T-cell (primary cell): ENCODE results near the gene TMEM151B. TPM values are rescaled to one million over a fixed set of nuclear protein-coding genes. Genes with fewer than 3 reads are reported as not detected.
A peak's percentile ranks its signal among the peaks of the same experiment; 100 is the strongest.

Source experiments
- ATAC-seq, 4 experiments: fragments of 200-7000 bp in 3 of 4; fragments of 150-1000 bp in 1 of 4; cut with Tn5 transposase; replicated peaks in 1 of 4; 1 replicate in 3 of 4; 2 replicates in 1 of 4; pipeline ENCODE4 v1.10.0; 2021; ENCODE audit warnings: moderate library complexity in 3 of 4, mild to moderate bottlenecking in 2 of 4, moderate number of reproducible peaks in 1 of 4
- CTCF ChIA-PET, 2 donors: fragments of 300-600 bp; sonication (Branson Sonifier 250); formaldehyde crosslinking; loops; one replicate each; lab custom pipeline; 2022; ENCODE audit warnings: antibody characterized with exemption in 2 of 2; lab: Charles Lee
- POLR2A ChIA-PET, 2 donors: fragments of 300-600 bp; sonication (Branson Sonifier 250); formaldehyde crosslinking; loops; one replicate each; lab custom pipeline; 2022; ENCODE audit warnings: antibody characterized with exemption in 2 of 2; lab: Charles Lee
- DNase-seq, 35 experiments: peaks; one replicate each; pipeline versions ENCODE4 v3.0.0 to v3.0.0-alpha.2; 2013 to 2023
- H3K27ac ChIP-seq: one replicate; pipeline ENCODE4 v1.5.1; 2013; ENCODE audit warnings: low read length
- H3K27me3 ChIP-seq, 2 experiments: replicated peaks in 1 of 2; 1 replicate in 1 of 2; 2 replicates in 1 of 2; pipeline versions ENCODE4 v1.6.1 to v1.7.0; 2013; ENCODE audit warnings: low read length in 1 of 2, mixed read lengths in 1 of 2; ENCODE audit not compliant: control insufficient read depth in 2 of 2, insufficient read depth in 2 of 2; ENCODE audit errors: extremely low read depth in 1 of 2
- H3K36me3 ChIP-seq, 2 donors: 1 replicate in 1 of 2; 2 replicates in 1 of 2; pipeline versions ENCODE4 v1.6.1 to v1.7.0; 2013; ENCODE audit warnings: low read length in 1 of 2; ENCODE audit not compliant: control insufficient read depth in 2 of 2, insufficient read depth in 1 of 2; ENCODE audit errors: extremely low read depth in 1 of 2
- H3K4me1 ChIP-seq, 2 experiments: 1 replicate in 1 of 2; 2 replicates in 1 of 2; pipeline versions ENCODE4 v1.6.1 to v1.7.0; 2013; ENCODE audit warnings: low read length in 2 of 2, mixed read lengths in 1 of 2; ENCODE audit not compliant: insufficient read depth in 2 of 2, control insufficient read depth in 1 of 2; ENCODE audit errors: extremely low read depth in 1 of 2
- H3K4me3 ChIP-seq, 2 donors: 1 replicate in 1 of 2; 2 replicates in 1 of 2; pipeline versions ENCODE4 v1.5.1 to v1.7.0; 2013; ENCODE audit warnings: mild to moderate bottlenecking in 2 of 2, low read length in 1 of 2, moderate library complexity in 1 of 2; ENCODE audit not compliant: control insufficient read depth in 1 of 2; ENCODE audit errors: extremely low read depth in 1 of 2
- H3K9me3 ChIP-seq: 2 replicates; pipeline ENCODE4 v1.7.0; 2013
- H3K27ac Mint-ChIP-seq, 2 donors: one replicate each; pipeline ENCODE4 v1.8.0; 2020 to 2021; ENCODE audit warnings: mild to moderate bottlenecking in 2 of 2, mixed read lengths in 2 of 2
- H3K27me3 Mint-ChIP-seq, 2 donors: one replicate each; pipeline ENCODE4 v1.8.0; 2021 to 2022; ENCODE audit warnings: mixed read lengths in 2 of 2
- H3K36me3 Mint-ChIP-seq: one replicate; pipeline ENCODE4 v1.8.0; 2021; ENCODE audit warnings: mixed read lengths
- H3K4me1 Mint-ChIP-seq, 3 donors: one replicate each; pipeline ENCODE4 v1.8.0; 2020 to 2022; ENCODE audit warnings: mixed read lengths in 3 of 3, mild to moderate bottlenecking in 1 of 3
- H3K4me3 Mint-ChIP-seq, 3 donors: one replicate each; pipeline ENCODE4 v1.8.0; 2020 to 2022; ENCODE audit warnings: mild to moderate bottlenecking in 3 of 3, mixed read lengths in 3 of 3, moderate library complexity in 3 of 3
- H3K9me3 Mint-ChIP-seq, 3 donors: one replicate each; pipeline ENCODE4 v1.8.0; 2020 to 2022; ENCODE audit warnings: mixed read lengths in 3 of 3
- WGBS: methylation state at CpG from one replicate; pipeline ENCODE4 v1.1.5; 2013; ENCODE audit warnings: missing lambda C conversion rate; ENCODE audit not compliant: insufficient coverage; 5-methylcytosine and 5-hydroxymethylcytosine counted together
- total RNA-seq, 35 experiments: library from RNA in 6 of 35; stranded (reverse) in 6 of 35; fragments of 120-200 nt in 1 of 35; gene quantifications; one replicate each; pipeline versions ENCODE4 v1.2.1 to v1.2.4 and lab custom pipeline; 2013 to 2026

TMEM151B gene
- total RNA-seq, 5 donors from 2014 or later (not counting 1 experiment from before 2014, with no cell fraction given), result 0.13 to 0.18 (median 0.14) TPM; not detected in 2

GRCh38 chr6:44262467-44263353 lies 7.5 kb upstream of the TMEM151B start:
- Mint-ChIP-seq H3K4me3 (peak overlapping the region; percentile 88 to 95 (median 93)), H3K9me3 (no peaks in the 10 kb centered on the region), H3K4me1 (peaks cover 42 to 66% (median 57%) of the 10 kb centered on the region in 3 donors), H3K36me3 (peaks cover 12% of the 10 kb centered on the region), H3K27ac (peak overlapping the region; percentile 90 to 98), H3K27me3 (no peaks in the 10 kb centered on the region)
- no peaks in the 10 kb centered on the region for H3K9me3 ChIP-seq
- peaks cover 17 to 49% of the 10 kb centered on the region in 2 experiments for H3K4me1 ChIP-seq
- no peak for ATAC-seq
- ChIA-PET POLR2A (interaction anchor here (0.5 to 1.0 kb wide), 3 partner anchors 15 to 41 kb away, joined by 3 read pairs; no protein-coding TSS in a partner anchor), CTCF (interaction anchor here in 1 of 2 donors (1.5 to 2.4 kb wide), 2 partner anchors 11 to 15 kb away, joined by 6 to 7 read pairs; no protein-coding TSS in a partner anchor)
- WGBS, result 0% methylated on average over 1 of the region's 7 CpGs
- no peaks in the 10 kb centered on the region for H3K27me3 ChIP-seq
- DNase-seq, result peak in 1 of 35 experiments; percentile 51
- peaks cover 0 to 26% of the 10 kb centered on the region in 2 donors for H3K36me3 ChIP-seq
- H3K27ac ChIP-seq, result peak overlapping the region; percentile 87
- H3K4me3 ChIP-seq, result peak overlapping the region; percentile 7 to 82

GRCh38 chr6:44263354-44264100 lies 6.7 kb upstream of the TMEM151B start:
- Mint-ChIP-seq H3K4me3 (peak overlapping the region; percentile 88 to 95 (median 93)), H3K27ac (peak overlapping the region; percentile 90 to 98), H3K9me3 (no peaks in the 10 kb centered on the region), H3K36me3 (peaks cover 11% of the 10 kb centered on the region), H3K27me3 (peaks cover 0 to 3% of the 10 kb centered on the region in 2 donors), H3K4me1 (peaks cover 38 to 61% (median 48%) of the 10 kb centered on the region in 3 donors)
- peak overlapping the region; percentile 79 to 82 for H3K4me3 ChIP-seq
- DNase-seq (peak in 12 of 35 experiments; percentile 5 to 76 (median 34)), ATAC-seq (peak in 1 of 4 experiments; percentile 15)
- H3K36me3 ChIP-seq, result peaks cover 0 to 23% of the 10 kb centered on the region in 2 donors
- H3K9me3 ChIP-seq, result no peaks in the 10 kb centered on the region
- ChIA-PET CTCF (interaction anchor here in 1 of 2 donors (0.9 to 2.4 kb wide), 2 partner anchors 16 to 22 kb away, joined by 3 to 6 read pairs; no protein-coding TSS in a partner anchor), POLR2A (interaction anchor here in 1 of 2 donors (0.5 kb wide), 1 partner anchor 42 kb away, joined by 3 read pairs; no protein-coding TSS in a partner anchor)
- H3K4me1 ChIP-seq, result peaks cover 17 to 41% of the 10 kb centered on the region in 2 experiments
- 12% methylated on average over 6 of the region's 9 CpGs for WGBS
- peaks cover 0 to 6% of the 10 kb centered on the region in 2 experiments for H3K27me3 ChIP-seq
- H3K27ac ChIP-seq, result peak overlapping the region; percentile 87

GRCh38 chr6:44264154-44265006 lies 5.9 kb upstream of the TMEM151B start:
- H3K27ac Mint-ChIP-seq, result peak overlapping the region; percentile 90 to 98
- DNase-seq (peak in 13 of 35 experiments; percentile 20 to 61 (median 30)), ATAC-seq (peak in 3 of 4 experiments; percentile 14 to 38 (median 28))
- H3K9me3 ChIP-seq, result no peaks in the 10 kb centered on the region
- H3K36me3 Mint-ChIP-seq, result peaks cover 5% of the 10 kb centered on the region
- H3K4me3 ChIP-seq, result peak overlapping the region; percentile 79 to 82
- POLR2A ChIA-PET, result interaction anchor here in 1 of 2 donors (0.9 kb wide), 1 partner anchor 11 kb away, joined by 7 read pairs; no protein-coding TSS in a partner anchor
- WGBS, result 0% methylated on average over 2 of the region's 13 CpGs
- H3K36me3 ChIP-seq, result peaks cover 0 to 15% of the 10 kb centered on the region in 2 donors
- no peaks in the 10 kb centered on the region for H3K9me3 Mint-ChIP-seq
- H3K4me1 ChIP-seq, result peaks cover 17 to 41% of the 10 kb centered on the region in 2 experiments
- peaks cover 3 to 12% of the 10 kb centered on the region in 2 donors for H3K27me3 Mint-ChIP-seq
- CTCF ChIA-PET, result interaction anchor here (0.7 to 0.9 kb wide), 3 partner anchors 10 to 23 kb away, joined by 3 to 5 read pairs (median 4); no protein-coding TSS in a partner anchor
- H3K4me3 Mint-ChIP-seq, result peak overlapping the region; percentile 88 to 95 (median 93)
- H3K27me3 ChIP-seq, result peaks cover 0 to 13% of the 10 kb centered on the region in 2 experiments
- H3K27ac ChIP-seq, result peak overlapping the region; percentile 87
- peaks cover 38 to 58% (median 48%) of the 10 kb centered on the region in 3 donors for H3K4me1 Mint-ChIP-seq

- peak within 1 kb of the TSS; percentile 79 to 82 for H3K4me3 ChIP-seq
- H3K9me3 ChIP-seq, result no peaks in the 10 kb centered on the region
- Mint-ChIP-seq H3K9me3 (no peaks in the 10 kb centered on the region), H3K27ac (peak within 1 kb of the TSS; percentile 90 to 98), H3K4me1 (peaks cover 38 to 66% (median 48%) of the 10 kb centered on the region in 3 donors), H3K27me3 (peaks cover 5 to 19% of the 10 kb centered on the region in 2 donors), H3K36me3 (peaks cover 5% of the 10 kb centered on the region), H3K4me3 (peak within 1 kb of the TSS; percentile 88 to 95 (median 93))
- H3K36me3 ChIP-seq, result peaks cover 0 to 7% of the 10 kb centered on the region in 2 donors
- H3K27ac ChIP-seq, result peak within 1 kb of the TSS; percentile 87
- ATAC-seq, result peak; percentile 76 to 84 (median 80)
- H3K4me1 ChIP-seq, result peaks cover 17 to 46% of the 10 kb centered on the region in 2 experiments
- DNase-seq, result peak; percentile 80 to 97 (median 92)
- peaks cover 0 to 21% of the 10 kb centered on the region in 2 experiments for H3K27me3 ChIP-seq
- POLR2A ChIA-PET, result interaction anchor here in 1 of 2 donors (0.9 kb wide), 1 partner anchor 12 kb away, joined by 7 read pairs; no protein-coding TSS in a partner anchor
- WGBS, result under 1% methylated on average over 65 of the region's 72 CpGs
- CTCF ChIA-PET, result interaction anchor here (0.6 to 0.8 kb wide), 2 partner anchors 17 to 18 kb away, joined by 3 to 5 read pairs; partner anchors contain the start of gene HSP90AB1 (in 1 of the 2)
Measured at GRCh38 chr6:44265007-44265721, 5.1 kb upstream of the TMEM151B start, which contains the start of gene NFKBIE. NFKBIE (minus strand) TSS chr6:44265551; CDS start chr6:44265346, 205 bp downstream.
